HG02763 (cell line): Measurements from ENCODE around the gene PDCD4.
A peak's percentile ranks its signal among the peaks of the same experiment; 100 is the strongest.

ENCODE experiments used
- ATAC-seq: cut with Tn5 transposase; IDR thresholded peaks from one replicate; pipeline ENCODE4 v1.9.1; 2021; ENCODE audit warnings: mild to moderate bottlenecking, moderate library complexity; ENCODE audit not compliant: unreplicated experiment

PDCD4 gene

GRCh38 chr10:110841767-110842267, 29.9 kb upstream of the PDCD4 start:
- ATAC-seq, result peak; percentile 77

GRCh38 chr10:110842326-110842904, 29.3 kb upstream of the PDCD4 start:
- no peak for ATAC-seq

- ATAC-seq, result peak; percentile 76
These were observed 28.7 kb upstream of the PDCD4 start for GRCh38 chr10:110843031-110843430.

GRCh38 chr10:110843796-110844616, 27.7 kb upstream of the PDCD4 start:
- no peak for ATAC-seq

GRCh38 chr10:110844617-110844881, 27.2 kb upstream of the PDCD4 start:
- ATAC-seq, result no peak

- no peak for ATAC-seq
These were observed 26.5 kb upstream of the PDCD4 start for GRCh38 chr10:110845192-110845755.

- no peak for ATAC-seq
These were observed 25.7 kb upstream of the PDCD4 start for GRCh38 chr10:110845756-110846620.

- no peak for ATAC-seq
These were observed 24.4 kb upstream of the PDCD4 start for GRCh38 chr10:110847374-110847773.

GRCh38 chr10:110848106-110848505, 23.6 kb upstream of the PDCD4 start:
- ATAC-seq, result no peak

GRCh38 chr10:110850099-110850498, 21.6 kb upstream of the PDCD4 start:
- ATAC-seq, result no peak

- no peak for ATAC-seq
These were observed 20.6 kb upstream of the PDCD4 start for GRCh38 chr10:110851020-110851612.

GRCh38 chr10:110852255-110852896, 19.4 kb upstream of the PDCD4 start:
- ATAC-seq, result no peak

GRCh38 chr10:110852947-110853346, 18.8 kb upstream of the PDCD4 start:
- ATAC-seq, result no peak

- no peak for ATAC-seq
These were observed 17.7 kb upstream of the PDCD4 start for GRCh38 chr10:110853921-110854605.

GRCh38 chr10:110857265-110858171, 14.2 kb upstream of the PDCD4 start:
- ATAC-seq, result peak; percentile 38

GRCh38 chr10:110858297-110858934, 13.3 kb upstream of the PDCD4 start:
- no peak for ATAC-seq

GRCh38 chr10:110859206-110859972, 12.3 kb upstream of the PDCD4 start:
- no peak for ATAC-seq

GRCh38 chr10:110859973-110860376, 11.8 kb upstream of the PDCD4 start:
- ATAC-seq, result no peak
